Measurements from ENCODE around the gene KCNC1.

Gene KCNC1

GRCh38 chr11:17762309-17762974, 27.9 kb downstream of the KCNC1 start:
- DNase-seq = no peak

- DNase-seq = no peak
Measured at GRCh38 chr11:17763244-17763643, 28.7 kb downstream of the KCNC1 start.

- DNase-seq = no peak
Measured at GRCh38 chr11:17763703-17764102, 29.1 kb downstream of the KCNC1 start.

- no peak for DNase-seq
Measured at GRCh38 chr11:17764446-17765218, 30.1 kb downstream of the KCNC1 start.

- no peak for DNase-seq
Measured at GRCh38 chr11:17765356-17766072, 30.9 kb downstream of the KCNC1 start.

- DNase-seq = no peak
Measured at GRCh38 chr11:17766073-17766359, 31.4 kb downstream of the KCNC1 start.

GRCh38 chr11:17766590-17766989, 32.0 kb downstream of the KCNC1 start:
- no peak for DNase-seq

GRCh38 chr11:17767301-17767885, 32.8 kb downstream of the KCNC1 start:
- DNase-seq = no peak

- no peak for DNase-seq
Measured at GRCh38 chr11:17767914-17768313, 33.3 kb downstream of the KCNC1 start.

- DNase-seq = no peak
Measured at GRCh38 chr11:17768547-17768946, 34.0 kb downstream of the KCNC1 start.

- DNase-seq = no peak
Measured at GRCh38 chr11:17769218-17769617, 34.6 kb downstream of the KCNC1 start.

GRCh38 chr11:17770048-17770652, 35.6 kb downstream of the KCNC1 start:
- no peak for DNase-seq

GRCh38 chr11:17770917-17771316, 36.3 kb downstream of the KCNC1 start:
- DNase-seq = no peak

GRCh38 chr11:17771415-17771814, 36.8 kb downstream of the KCNC1 start:
- no peak for DNase-seq

- no peak for DNase-seq
Measured at GRCh38 chr11:17771841-17772401, 37.3 kb downstream of the KCNC1 start.

- no peak for DNase-seq
Measured at GRCh38 chr11:17772704-17773600, 38.4 kb downstream of the KCNC1 start.

GRCh38 chr11:17773674-17774073, 39.1 kb downstream of the KCNC1 start:
- DNase-seq = no peak

GRCh38 chr11:17774232-17775034, 39.9 kb downstream of the KCNC1 start:
- no peak for DNase-seq

- no peak for DNase-seq
Measured at GRCh38 chr11:17775035-17775348, 40.4 kb downstream of the KCNC1 start.

GRCh38 chr11:17775507-17776211, 41.1 kb downstream of the KCNC1 start:
- DNase-seq = no peak
